Thymus (tissue), 11 donors: ENCODE measurements around the gene SH3TC1. TPM values are rescaled to one million over a fixed set of nuclear protein-coding genes. Genes with fewer than 3 reads are reported as not detected.
A peak's percentile ranks its signal among the peaks of the same experiment; 100 is the strongest.

ENCODE experiments used
- DNase-seq, 9 donors: peaks; one replicate each; pipeline ENCODE4 v3.0.0-alpha.2; 2013; ENCODE audit warnings: low spot score in 9 of 9, low read depth in 6 of 9, missing footprints in 1 of 9
- H3K27ac ChIP-seq, 2 donors: one replicate each; pipeline ENCODE4 v1.5.1; 2013; ENCODE audit warnings: control low read depth in 1 of 2, low read depth in 1 of 2, low read length in 1 of 2, mild to moderate bottlenecking in 1 of 2, moderate library complexity in 1 of 2
- H3K27me3 ChIP-seq, 2 donors: one replicate each; pipeline ENCODE4 v1.5.1; 2013; ENCODE audit warnings: low read length in 1 of 2; ENCODE audit not compliant: control insufficient read depth in 2 of 2, insufficient read depth in 1 of 2
- H3K36me3 ChIP-seq, 2 donors: one replicate each; pipeline ENCODE4 v1.5.1; 2013; ENCODE audit warnings: low read length in 1 of 2, mild to moderate bottlenecking in 1 of 2, moderate library complexity in 1 of 2; ENCODE audit not compliant: control insufficient read depth in 2 of 2, insufficient read depth in 2 of 2
- H3K4me1 ChIP-seq, 2 donors: one replicate each; pipeline ENCODE4 v1.5.1; 2013; ENCODE audit warnings: low read length in 2 of 2; ENCODE audit not compliant: control insufficient read depth in 2 of 2, insufficient read depth in 2 of 2
- H3K4me3 ChIP-seq, 2 donors: one replicate each; pipeline ENCODE4 v1.5.1; 2013; ENCODE audit warnings: low read length in 2 of 2, control low read depth in 1 of 2, mild to moderate bottlenecking in 1 of 2
- H3K9me3 ChIP-seq, 2 donors: one replicate each; pipeline ENCODE4 v1.5.1; 2013; ENCODE audit warnings: low read length in 1 of 2, mild to moderate bottlenecking in 1 of 2; ENCODE audit not compliant: control insufficient read depth in 2 of 2, insufficient read depth in 1 of 2
- WGBS: extraction: QIAGEN DNeasy Blood & Tissue Kit; methylation state at CpG from one replicate; pipeline ENCODE4 v1.1.7; 2013; 5-methylcytosine and 5-hydroxymethylcytosine counted together
- polyA plus RNA-seq: library from polyadenylated mRNA; stranded (reverse); fragments of 200-250 nt; gene quantifications from one replicate; pipeline ENCODE4 v1.2.3, GENCODE V29; 2013
- total RNA-seq: library from RNA; stranded (reverse); fragments of 120-200 nt; gene quantifications from one replicate; pipeline ENCODE4 v1.2.4, GENCODE V29; 2013
- donor health status: healthy.

Gene SH3TC1
- total and polyA plus RNA-seq, 2 donors = 114 to 146 TPM

DNA sequence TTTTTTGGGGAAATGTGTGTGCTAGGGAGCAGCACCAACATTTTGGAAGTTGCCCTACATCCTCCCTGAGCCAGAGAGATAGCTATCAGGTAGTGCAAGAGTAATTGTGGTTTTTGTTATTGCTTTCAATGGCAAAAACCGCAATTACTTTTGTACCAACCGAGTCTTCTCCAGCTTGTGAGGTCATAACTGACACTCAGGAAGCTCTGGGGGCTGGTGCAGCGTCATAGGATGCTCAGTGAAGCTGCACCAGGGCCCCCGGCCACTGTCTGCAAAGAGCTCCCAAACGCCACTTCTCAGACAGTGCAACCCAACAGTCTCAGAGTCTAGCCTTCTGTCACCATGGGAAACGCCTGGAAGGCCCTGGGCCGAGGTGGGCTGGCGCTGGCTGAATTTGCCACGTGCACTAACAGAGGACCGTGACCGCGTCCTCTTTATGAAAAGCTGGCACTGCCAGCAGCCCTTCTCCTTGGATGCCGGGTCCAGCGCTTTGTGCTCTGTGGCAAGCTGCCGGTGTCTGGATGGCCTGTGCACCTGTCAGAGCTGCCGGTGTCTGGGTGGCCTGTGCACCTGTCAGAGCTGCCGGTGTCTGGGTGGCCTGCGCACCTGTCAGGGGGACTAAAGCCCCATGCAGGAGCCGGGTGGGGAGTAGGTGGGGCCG, 19.4 kb downstream of the SH3TC1 start:
- Histone ChIP-seq H3K36me3 (peaks cover 83 to 92% of the 10 kb centered on the region in 2 donors), H3K27ac (peak overlapping the region in 1 of 2 donors; percentile 73), H3K9me3 (peaks cover 2 to 16% of the 10 kb centered on the region in 2 donors), H3K4me1 (peaks cover 42 to 55% of the 10 kb centered on the region in 2 donors), H3K27me3 (no peaks in the 10 kb centered on the region), H3K4me3 (no peak overlapping the region)
- WGBS = 62% methylated on average over 20 of the region's 20 CpGs
- DNase-seq = peak in 1 of 9 donors; percentile 65

DNA sequence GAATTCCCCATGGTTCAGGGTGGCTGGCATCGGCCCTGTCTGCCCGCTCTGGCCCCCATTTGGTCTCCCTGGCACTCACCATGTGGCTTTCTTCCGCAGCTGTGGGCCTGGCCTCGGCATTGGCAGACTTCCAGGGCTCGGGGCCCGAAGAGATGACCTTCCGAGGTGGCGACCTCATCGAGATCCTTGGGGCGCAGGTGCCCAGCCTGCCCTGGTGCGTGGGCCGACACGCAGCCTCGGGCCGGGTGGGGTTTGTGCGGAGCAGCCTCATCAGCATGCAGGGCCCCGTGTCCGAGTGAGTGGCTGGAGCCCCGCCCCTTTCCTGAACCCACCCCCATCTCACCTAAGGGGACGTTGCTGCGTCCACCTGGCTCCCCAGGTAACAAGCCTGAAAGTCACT, 20.1 kb downstream of the SH3TC1 start:
- no peaks in the 10 kb centered on the region for H3K27me3 ChIP-seq
- peaks cover 83 to 92% of the 10 kb centered on the region in 2 donors for H3K36me3 ChIP-seq
- 92% methylated on average over 21 of the region's 21 CpGs for WGBS
- H3K4me1 ChIP-seq = peaks cover 47 to 62% of the 10 kb centered on the region in 2 donors
- peak overlapping the region in 1 of 2 donors; percentile 73 for H3K27ac ChIP-seq
- peaks cover 4 to 18% of the 10 kb centered on the region in 2 donors for H3K9me3 ChIP-seq
- no peak for DNase-seq
- H3K4me3 ChIP-seq = no peak overlapping the region

GRCh38 chr4:8220661-8221450, 21.8 kb downstream of the SH3TC1 start:
- H3K9me3 ChIP-seq = peaks cover 4 to 25% of the 10 kb centered on the region in 2 donors
- no peak for DNase-seq
- 91% methylated on average over 7 of the region's 7 CpGs for WGBS
- H3K4me1 ChIP-seq = peaks cover 62 to 78% of the 10 kb centered on the region in 2 donors
- peaks cover 78 to 92% of the 10 kb centered on the region in 2 donors for H3K36me3 ChIP-seq
- H3K27me3 ChIP-seq = no peaks in the 10 kb centered on the region
- peak overlapping the region; percentile 88 to 89 for H3K27ac ChIP-seq
- H3K4me3 ChIP-seq = no peak overlapping the region

DNA sequence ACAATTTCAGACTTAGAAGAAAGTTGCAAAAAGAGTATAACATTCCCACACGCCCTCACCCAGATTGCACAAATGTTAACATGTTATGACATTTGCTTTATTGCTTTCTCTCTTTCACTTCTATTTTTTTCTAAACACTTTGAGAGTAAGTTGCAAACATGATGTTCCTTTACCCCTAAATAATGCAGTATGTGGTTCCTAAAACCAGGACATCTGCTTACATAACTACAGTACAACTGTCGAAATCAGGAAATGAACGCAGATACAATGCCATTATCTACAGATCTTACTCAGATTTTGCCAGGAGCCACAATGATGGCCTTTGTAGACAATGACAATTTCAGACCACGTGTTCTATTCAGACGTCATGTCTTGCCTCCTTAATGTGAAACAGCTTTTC, 22.4 kb downstream of the SH3TC1 start:
- H3K36me3 ChIP-seq = peaks cover 76 to 91% of the 10 kb centered on the region in 2 donors
- H3K4me3 ChIP-seq = no peak overlapping the region
- peak in 1 of 9 donors; percentile 78 for DNase-seq
- peaks cover 4 to 25% of the 10 kb centered on the region in 2 donors for H3K9me3 ChIP-seq
- H3K27me3 ChIP-seq = no peaks in the 10 kb centered on the region
- 10% methylated on average over 5 of the region's 5 CpGs for WGBS
- peaks cover 68 to 85% of the 10 kb centered on the region in 2 donors for H3K4me1 ChIP-seq
- H3K27ac ChIP-seq = peak overlapping the region in 1 of 2 donors; percentile 89

DNA sequence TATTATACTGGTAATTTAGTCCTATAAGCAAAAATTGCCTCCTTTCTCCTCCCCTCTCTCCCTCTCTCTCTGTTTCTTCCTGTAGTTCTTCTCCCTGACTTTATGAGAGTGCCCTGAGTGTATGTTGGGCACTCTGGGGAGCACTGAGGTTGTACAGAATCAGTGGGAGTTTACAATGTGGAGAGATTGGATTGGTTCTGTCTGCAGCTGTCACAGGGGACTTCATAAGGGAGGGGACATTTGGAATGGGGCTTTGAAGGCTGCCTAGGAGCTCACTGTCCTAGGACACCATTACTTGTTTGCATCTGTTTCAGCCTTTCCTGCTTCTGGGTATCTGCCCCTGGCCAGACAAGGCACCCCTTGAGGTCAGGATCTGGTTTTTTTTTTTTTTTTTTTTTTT, 22.9 kb downstream of the SH3TC1 start:
- H3K27me3 ChIP-seq = peaks cover 0 to 1% of the 10 kb centered on the region in 2 donors
- peaks cover 73 to 90% of the 10 kb centered on the region in 2 donors for H3K4me1 ChIP-seq
- peaks cover 76 to 91% of the 10 kb centered on the region in 2 donors for H3K36me3 ChIP-seq
- H3K4me3 ChIP-seq = no peak overlapping the region
- DNase-seq = no peak
- peak overlapping the region; percentile 89 to 91 for H3K27ac ChIP-seq
- peaks cover 4 to 25% of the 10 kb centered on the region in 2 donors for H3K9me3 ChIP-seq

DNA sequence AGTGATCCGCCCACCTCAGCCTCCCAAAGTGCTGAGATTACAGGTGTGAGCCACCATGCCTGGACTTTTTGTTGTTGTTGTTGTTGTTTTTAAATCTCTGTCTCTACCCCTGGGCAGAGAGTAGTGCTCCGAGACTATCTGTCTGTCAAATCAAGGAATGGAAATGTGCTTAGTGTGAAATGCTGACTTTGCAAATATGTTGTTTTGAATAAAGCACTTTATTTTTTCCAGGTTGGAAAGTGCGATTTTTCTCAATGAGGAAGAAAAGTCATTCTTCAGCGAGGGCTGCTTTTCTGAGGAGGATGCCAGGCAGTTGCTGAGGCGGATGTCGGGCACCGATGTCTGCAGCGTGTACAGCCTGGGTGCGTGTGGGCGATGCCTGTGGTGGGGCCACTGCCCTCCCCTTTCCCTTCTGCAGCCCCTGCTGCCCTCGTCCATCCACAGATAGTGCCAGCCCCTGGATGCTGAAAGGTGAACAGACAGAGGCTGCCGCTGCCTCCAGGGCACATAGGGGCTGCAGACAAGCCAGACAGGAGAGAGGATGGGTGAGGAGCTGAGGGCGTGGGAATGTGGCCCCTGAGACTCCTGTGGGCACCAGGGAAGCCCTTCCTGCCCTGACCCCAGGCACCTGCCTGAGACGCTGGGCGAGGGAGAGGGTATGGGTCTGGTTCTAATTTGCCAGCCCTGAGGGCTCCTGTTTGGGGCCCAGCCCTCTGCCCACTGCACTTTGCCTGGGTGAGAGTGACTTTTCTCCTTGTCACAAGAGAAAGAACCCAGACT, 23.7 kb downstream of the SH3TC1 start:
- peaks cover 0 to 4% of the 10 kb centered on the region in 2 donors for H3K27me3 ChIP-seq
- 98% methylated on average over 15 of the region's 15 CpGs for WGBS
- H3K36me3 ChIP-seq = peaks cover 75 to 90% of the 10 kb centered on the region in 2 donors
- peaks cover 2 to 32% of the 10 kb centered on the region in 2 donors for H3K9me3 ChIP-seq
- H3K4me1 ChIP-seq = peaks cover 79 to 95% of the 10 kb centered on the region in 2 donors
- H3K4me3 ChIP-seq = no peak overlapping the region
- no peak for DNase-seq
- peak overlapping the region in 1 of 2 donors; percentile 8 for H3K27ac ChIP-seq

DNA sequence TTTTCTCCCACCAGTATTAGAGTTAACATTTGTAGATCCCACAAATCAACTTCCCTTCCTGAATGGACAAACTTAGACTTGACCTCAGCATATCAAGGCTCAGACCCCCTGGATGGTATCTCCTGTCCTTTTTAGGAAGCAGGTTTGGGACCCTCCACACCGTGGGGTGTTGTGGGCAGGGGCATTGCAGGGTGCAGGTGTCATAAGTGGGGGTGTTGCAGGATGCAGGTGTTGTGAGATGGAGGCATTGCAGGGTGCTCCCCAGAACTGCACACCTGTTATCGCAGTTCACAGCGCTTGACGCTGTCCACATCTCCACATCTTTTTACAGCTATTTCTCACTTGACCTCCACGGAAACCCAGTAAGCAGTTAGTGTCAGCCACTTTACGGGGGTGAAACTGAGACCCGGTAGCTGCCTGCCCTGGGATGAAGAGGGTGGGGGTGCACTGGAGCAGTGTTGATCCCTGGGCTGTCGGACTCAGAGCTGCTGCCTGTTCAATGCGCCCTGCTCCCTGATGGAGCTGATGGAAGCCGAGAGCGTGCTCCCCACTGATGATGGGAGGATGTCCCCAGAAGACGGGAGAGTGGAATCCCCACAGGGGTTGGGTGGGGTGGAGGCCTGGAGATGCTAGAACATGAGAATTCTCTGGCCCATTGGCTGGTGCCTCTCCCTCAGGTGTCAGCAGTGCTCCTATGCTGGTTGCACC, 25.3 kb downstream of the SH3TC1 start:
- peaks cover 75 to 94% of the 10 kb centered on the region in 2 donors for H3K4me1 ChIP-seq
- H3K27ac ChIP-seq = peak overlapping the region; percentile 52 to 67
- H3K9me3 ChIP-seq = peaks cover 2 to 21% of the 10 kb centered on the region in 2 donors
- DNase-seq = peak in 1 of 9 donors; percentile 61
- peaks cover 0 to 6% of the 10 kb centered on the region in 2 donors for H3K27me3 ChIP-seq
- H3K36me3 ChIP-seq = peaks cover 64 to 84% of the 10 kb centered on the region in 2 donors
- H3K4me3 ChIP-seq = peak overlapping the region in 1 of 2 donors; percentile 20
- WGBS = 52% methylated on average over 12 of the region's 12 CpGs

- 20% methylated on average over 12 of the region's 12 CpGs for WGBS
- peaks cover 2 to 21% of the 10 kb centered on the region in 2 donors for H3K9me3 ChIP-seq
- peak in 1 of 9 donors; percentile 68 for DNase-seq
- peak overlapping the region; percentile 2 to 20 for H3K4me3 ChIP-seq
- peaks cover 57 to 80% of the 10 kb centered on the region in 2 donors for H3K36me3 ChIP-seq
- peaks cover 79 to 94% of the 10 kb centered on the region in 2 donors for H3K4me1 ChIP-seq
- H3K27me3 ChIP-seq = peaks cover 0 to 8% of the 10 kb centered on the region in 2 donors
- peak overlapping the region; percentile 52 to 67 for H3K27ac ChIP-seq
Measured at GRCh38 chr4:8224975-8225625, 26.0 kb downstream of the SH3TC1 start.
